Ovary (tissue), 9 donors: ENCODE results near the gene THY1. TPM values are rescaled to one million over a fixed set of nuclear protein-coding genes. Genes with fewer than 3 reads are reported as not detected.
A peak's percentile ranks its signal among the peaks of the same experiment; 100 is the strongest.

ENCODE experiments used
- DNase-seq, 5 donors: peaks; one replicate each; pipeline ENCODE4 v3.0.0-alpha.2; 2019 to 2020
- H3K27ac ChIP-seq, 2 donors: fragments of 200-600 bp; one replicate each; pipeline versions ENCODE4 v1.5.1 to v1.8.0; 2019 to 2022
- H3K27me3 ChIP-seq: fragments of 200-600 bp; one replicate; pipeline ENCODE4 v1.8.0; 2022
- H3K36me3 ChIP-seq: fragments of 200-600 bp; sonication (generic); one replicate; pipeline ENCODE4 v1.5.1; 2019
- H3K4me1 ChIP-seq: one replicate; pipeline ENCODE4 v1.8.1; 2013; ENCODE audit warnings: mild to moderate bottlenecking, moderate library complexity; ENCODE audit not compliant: insufficient read depth
- H3K4me3 ChIP-seq: fragments of 200-600 bp; sonication (generic); one replicate; pipeline ENCODE4 v1.5.1; 2017
- H3K9me3 ChIP-seq, 2 donors: fragments of 200-600 bp in 1 of 2; sonication (generic) in 1 of 2; one replicate each; pipeline versions ENCODE4 v1.5.1 to v1.8.1; 2013 to 2019; ENCODE audit warnings: mild to moderate bottlenecking in 1 of 2, moderate library complexity in 1 of 2
- EP300 ChIP-seq: sonication (generic); formaldehyde crosslinking; IDR thresholded peaks from one replicate; pipeline ENCODE4 v1.6.1; 2017; ENCODE audit warnings: antibody characterized with exemption
- POLR2A ChIP-seq: fragments of 450-650 bp; IDR thresholded peaks from one replicate; pipeline ENCODE4 v1.6.1; 2017; ENCODE audit warnings: antibody characterized with exemption, mild to moderate bottlenecking, moderate library complexity
- WGBS, 3 donors: extraction: QIAGEN DNeasy Blood & Tissue Kit in 1 of 3; methylation state at CpG; one replicate each; pipeline versions ENCODE4 v1.1.5 to v1.1.7; 2013 to 2017; 5-methylcytosine and 5-hydroxymethylcytosine counted together
- intact Hi-C, 4 donors: fragments of 100-400 bp; cut with DNase I; formaldehyde crosslinking; loops; one replicate each; pipeline versions ENCODE4 v1.11.0 to v1.15.1; 2022 to 2023
- polyA plus RNA-seq, 2 donors: library from polyadenylated mRNA; stranded (reverse); fragments of 200-250 nt in 1 of 2; fragments of 350-450 nt in 1 of 2; fragmentation: Illumina TruSeq in 1 of 2; extraction: RNeasy Lipid Tissue Mini Kit (QIAGEN cat#74804) in 1 of 2; gene quantifications; one replicate each; pipeline ENCODE4 v1.2.3, GENCODE V29; 2013 to 2014
- small RNA-seq: library from RNA; depleted of rRNA; stranded (forward); fragments of <200 nt; gene quantifications from one replicate; pipeline ENCODE3, GENCODE V24; 2016
- total RNA-seq, 7 donors: library from RNA; depleted of rRNA in 2 of 7; stranded (reverse); fragments of >200 nt in 2 of 7; fragmentation: NEBNext Ultra II Directional in 3 of 7; extraction: Animal tissue kit (Norgen Biotek cat#: 25700) in 3 of 7; gene quantifications; one replicate each; pipeline versions ENCODE4 v1.1.0 to v1.2.4, GENCODE V29; 2016 to 2023
- TF ChIP-seq, protein P1 (sequence below), 3 donors: fragments of 450-650 bp in 2 of 3; fragments of 200-600 bp in 1 of 3; IDR thresholded peaks; one replicate each; pipeline versions ENCODE4 v1.5.1 to v1.8.0; 2016 to 2022; ENCODE audit warnings: antibody characterized with exemption in 3 of 3, mild to moderate bottlenecking in 1 of 3
- donor health status: DM: no; HTN: no; CAD: no; lungs with moderate emphysema.
- donor health status: DM: no; HTN: no; CAD: no.
- donor health status: Bipolar disorder and iron deficiency.
- donor health status: DM: yes; HTN: yes; CAD: no.
- donor health status: DM: no; HTN: no; CAD: no.
- donor health status: DM: yes; HTN: yes; CAD: no.

The THY1 gene
- total and polyA plus RNA-seq, 9 donors, result 0.36 to 123 (median 15.0) TPM

DNA sequence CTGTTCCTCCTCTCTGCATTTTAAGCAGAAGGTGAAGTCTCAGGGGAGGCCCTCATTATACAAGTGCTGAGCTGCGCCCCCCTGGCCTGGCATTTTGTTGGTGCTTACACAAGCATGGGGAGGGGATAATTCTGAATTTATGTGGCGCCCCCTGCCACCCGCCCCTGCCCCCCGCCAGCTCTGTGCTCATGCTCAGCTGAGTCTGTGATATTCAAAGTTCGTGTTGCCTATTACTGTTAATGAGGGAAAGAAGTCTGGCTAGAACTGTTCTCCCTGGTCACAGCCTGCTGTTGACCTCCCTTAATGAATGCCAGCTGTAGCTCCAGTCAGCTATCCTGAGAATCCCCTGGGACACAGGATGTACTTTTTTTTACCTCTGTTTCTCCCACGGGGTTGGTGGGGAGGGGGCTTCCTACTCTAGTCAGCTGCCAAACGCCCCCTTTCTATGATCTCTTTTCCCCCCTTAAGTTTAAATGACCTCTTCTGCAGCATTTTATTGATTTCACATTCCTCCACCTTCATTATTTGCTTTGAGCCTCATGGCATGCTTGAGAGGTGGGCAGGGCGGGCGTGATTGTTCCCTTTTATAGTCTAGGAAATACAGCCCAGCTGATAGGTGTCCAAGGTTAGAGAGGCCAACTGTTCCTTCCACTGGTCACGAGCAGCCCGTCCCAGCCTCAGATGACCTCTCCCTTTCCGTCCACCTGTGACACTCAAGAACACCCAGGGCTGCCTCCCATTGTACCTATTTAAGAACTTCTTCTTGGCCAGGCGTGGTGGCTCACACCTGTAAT lies 53.6 kb downstream of the THY1 start:
- intact Hi-C loops, result no loop called here
- TF ChIP-seq, protein P1, sequence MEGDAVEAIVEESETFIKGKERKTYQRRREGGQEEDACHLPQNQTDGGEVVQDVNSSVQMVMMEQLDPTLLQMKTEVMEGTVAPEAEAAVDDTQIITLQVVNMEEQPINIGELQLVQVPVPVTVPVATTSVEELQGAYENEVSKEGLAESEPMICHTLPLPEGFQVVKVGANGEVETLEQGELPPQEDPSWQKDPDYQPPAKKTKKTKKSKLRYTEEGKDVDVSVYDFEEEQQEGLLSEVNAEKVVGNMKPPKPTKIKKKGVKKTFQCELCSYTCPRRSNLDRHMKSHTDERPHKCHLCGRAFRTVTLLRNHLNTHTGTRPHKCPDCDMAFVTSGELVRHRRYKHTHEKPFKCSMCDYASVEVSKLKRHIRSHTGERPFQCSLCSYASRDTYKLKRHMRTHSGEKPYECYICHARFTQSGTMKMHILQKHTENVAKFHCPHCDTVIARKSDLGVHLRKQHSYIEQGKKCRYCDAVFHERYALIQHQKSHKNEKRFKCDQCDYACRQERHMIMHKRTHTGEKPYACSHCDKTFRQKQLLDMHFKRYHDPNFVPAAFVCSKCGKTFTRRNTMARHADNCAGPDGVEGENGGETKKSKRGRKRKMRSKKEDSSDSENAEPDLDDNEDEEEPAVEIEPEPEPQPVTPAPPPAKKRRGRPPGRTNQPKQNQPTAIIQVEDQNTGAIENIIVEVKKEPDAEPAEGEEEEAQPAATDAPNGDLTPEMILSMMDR (IDR thresholded peaks at IDR 0.05), result no peak
- TF ChIP-seq EP300 (no peak), POLR2A (no peak)
- peak in 1 of 5 donors; percentile 22 for DNase-seq
- no peak overlapping the region for H3K4me3 ChIP-seq
- 67 to 74% (median 74%) methylated on average over 13 of the region's 13 CpGs for WGBS, 3 donors
- peaks cover 18% of the 10 kb centered on the region for H3K4me1 ChIP-seq
- H3K27me3 ChIP-seq, result no peaks in the 10 kb centered on the region
- no peaks in the 10 kb centered on the region for H3K36me3 ChIP-seq
- H3K9me3 ChIP-seq, result no peaks in the 10 kb centered on the region
- H3K27ac ChIP-seq, result peak overlapping the region; percentile 25 to 36

DNA sequence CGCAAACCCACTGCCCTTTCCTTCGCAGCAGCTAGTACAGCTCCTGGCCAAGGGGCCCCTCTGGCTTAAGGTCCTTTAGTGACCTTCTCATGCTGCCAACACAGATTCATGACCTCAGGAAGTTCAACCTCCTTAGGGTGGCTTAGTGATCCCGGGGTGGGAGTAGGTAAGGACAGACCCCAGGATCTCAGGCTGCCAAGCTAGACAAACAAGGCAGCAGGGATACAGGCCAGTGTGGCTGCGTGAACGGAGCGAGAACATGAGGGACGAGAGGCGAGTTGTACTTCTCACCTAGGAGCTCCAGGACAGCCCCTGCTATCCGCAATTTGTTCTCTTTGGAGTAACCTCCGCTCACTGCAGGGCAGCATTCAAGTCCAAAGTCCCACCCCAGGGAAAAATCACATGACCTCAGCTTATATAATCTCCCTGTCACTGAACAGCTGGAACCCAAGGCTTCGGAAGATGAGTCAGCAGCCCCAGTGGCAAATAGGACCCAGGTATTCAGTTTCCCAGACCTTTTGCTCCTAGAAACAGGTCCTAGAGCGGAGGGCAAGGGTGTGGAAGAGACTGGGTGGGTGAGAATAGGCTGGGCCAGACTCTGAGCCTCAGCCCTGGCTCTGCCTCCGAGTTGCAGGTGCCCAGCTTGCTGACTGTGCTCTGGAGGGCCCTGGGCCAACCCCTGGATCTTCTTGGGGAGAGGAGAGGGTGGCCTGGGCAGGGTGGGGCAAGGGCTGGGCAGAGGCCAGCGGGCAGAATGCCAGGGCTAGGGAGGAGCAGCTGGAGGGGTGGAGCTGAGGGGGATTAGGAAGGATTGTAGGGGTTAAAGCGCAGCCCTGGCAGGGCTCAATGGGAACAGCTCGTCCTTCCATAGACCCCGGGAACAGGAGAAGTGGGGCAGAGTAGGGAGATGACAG lies 54.6 kb downstream of the THY1 start:
- Histone ChIP-seq H3K4me1 (peaks cover 19% of the 10 kb centered on the region), H3K9me3 (no peaks in the 10 kb centered on the region), H3K4me3 (no peak overlapping the region), H3K27me3 (no peaks in the 10 kb centered on the region), H3K36me3 (no peaks in the 10 kb centered on the region), H3K27ac (peak overlapping the region; percentile 25 to 36)
- 44 to 57% (median 53%) methylated on average over 17 of the region's 17 CpGs for WGBS, 3 donors
- intact Hi-C loops, result no loop called here
- TF ChIP-seq EP300 (no peak), POLR2A (no peak)
- TF ChIP-seq, protein P1 (IDR thresholded peaks at IDR 0.05), result no peak
- peak; percentile 53 to 76 (median 70) for DNase-seq

DNA sequence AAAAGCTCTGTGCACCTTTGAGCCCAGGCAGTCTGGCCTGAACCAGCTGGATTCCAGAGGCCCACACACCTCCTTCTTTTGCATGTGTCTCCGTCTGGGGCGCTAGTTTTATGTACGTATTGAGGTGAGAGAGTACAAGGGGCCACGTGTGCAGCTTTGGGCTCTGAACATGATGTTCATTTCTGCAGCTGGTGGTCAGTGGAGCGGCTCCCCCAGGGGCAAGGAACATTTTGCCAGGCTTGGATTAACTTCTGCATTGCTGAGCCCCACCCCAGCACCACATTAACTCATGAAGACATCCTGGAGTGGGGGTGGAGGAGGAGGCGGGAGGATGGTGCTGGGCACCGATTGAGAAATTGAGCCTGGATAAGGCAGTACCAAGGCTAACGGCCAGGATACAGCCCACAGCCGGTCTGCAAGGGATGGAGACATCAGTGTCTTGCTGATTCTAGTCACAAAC lies 55.3 kb downstream of the THY1 start:
- Histone ChIP-seq H3K9me3 (no peaks in the 10 kb centered on the region), H3K27ac (peak overlapping the region in 1 of 2 donors; percentile 36), H3K4me1 (peaks cover 19% of the 10 kb centered on the region), H3K27me3 (no peaks in the 10 kb centered on the region), H3K36me3 (no peaks in the 10 kb centered on the region), H3K4me3 (no peak overlapping the region)
- TF ChIP-seq, protein P1 (IDR thresholded peaks at IDR 0.05), result no peak
- TF ChIP-seq EP300 (no peak), POLR2A (no peak)
- DNase-seq, result peak in 1 of 5 donors; percentile 30
- WGBS, 3 donors, result 66 to 78% (median 73%) methylated on average over 9 of the region's 9 CpGs
- intact Hi-C loops, result no loop called here

Small RNA genes within 50 kb of the gene (small RNA-seq; reads per million reads assigned to genes)
- not detected for gene AP003396.4

Other genes starting within 250 kb of the THY1 start
- 10 to 100 TPM in 1 of 7 donors, 1 to 10 TPM in 1, under 1 TPM in 3, not detected in 2; 0.32 to 27.5 (median 0.95) TPM for gene NHERF4, start 237.7 kb downstream of the THY1 start, total RNA-seq
- gene NHERF4, start 237.7 kb downstream of the THY1 start, polyA plus RNA-seq, result under 1 TPM in 1 of 2 donors, not detected in 1; 0.11 TPM
- 10 to 100 TPM in 5 of 7 donors, 1 to 10 TPM in 2; 7.6 to 17.9 (median 13.4) TPM for gene CBL, start 216.8 kb downstream of the THY1 start, total RNA-seq
- gene CBL, start 216.8 kb downstream of the THY1 start, polyA plus RNA-seq, result 10 to 100 TPM in 1 of 2 donors, 1 to 10 TPM in 1; 3.6 to 12.3 TPM
- gene MCAM, start 106.0 kb downstream of the THY1 start, total RNA-seq, result 100 to 1,000 TPM in 2 of 7 donors, 10 to 100 TPM in 5; 34.6 to 121 (median 45.7) TPM
- 100 to 1,000 TPM in 1 of 2 donors, 10 to 100 TPM in 1; 89.9 to 119 TPM for gene MCAM, start 106.0 kb downstream of the THY1 start, polyA plus RNA-seq
- 10 to 100 TPM in 6 of 7 donors, 1 to 10 TPM in 1; 7.0 to 25.8 (median 22.0) TPM for gene RNF26, start 88.6 kb downstream of the THY1 start, total RNA-seq
- gene RNF26, start 88.6 kb downstream of the THY1 start, polyA plus RNA-seq, result 10 to 100 TPM; 14.9 to 18.1 TPM
- gene C1QTNF5, start 82.3 kb downstream of the THY1 start, total RNA-seq, result 10 to 100 TPM in 4 of 7 donors, 1 to 10 TPM in 3; 4.4 to 25.7 (median 10.8) TPM
- gene C1QTNF5, start 82.3 kb downstream of the THY1 start, polyA plus RNA-seq, result 10 to 100 TPM in 1 of 2 donors, 1 to 10 TPM in 1; 5.7 to 17.2 TPM
- under 1 TPM in 1 of 7 donors, not detected in 6; 0.11 TPM for gene MFRP, start 76.5 kb downstream of the THY1 start, total RNA-seq
- not detected for gene MFRP, start 76.5 kb downstream of the THY1 start, polyA plus RNA-seq
- gene USP2, start 41.5 kb downstream of the THY1 start, total RNA-seq, result 10 to 100 TPM in 1 of 7 donors, 1 to 10 TPM in 6; 1.3 to 16.9 (median 4.8) TPM
- gene USP2, start 41.5 kb downstream of the THY1 start, polyA plus RNA-seq, result 1 to 10 TPM; 1.0 to 3.4 TPM